DMS 273 treated with DMSO at 0.1 percent for 48 hours (cell line): ENCODE data around the gene MUC12.
"Not testable (repeated sequence)": the region's sequence is repeated elsewhere in the genome, so short reads cannot be mapped to it uniquely, and the experiment has no call there.

Experiments used
- DNase-seq: peaks from one replicate; lab custom pipeline; 2025; lab: John Stamatoyannopoulos, UW

MUC12 gene

DNA sequence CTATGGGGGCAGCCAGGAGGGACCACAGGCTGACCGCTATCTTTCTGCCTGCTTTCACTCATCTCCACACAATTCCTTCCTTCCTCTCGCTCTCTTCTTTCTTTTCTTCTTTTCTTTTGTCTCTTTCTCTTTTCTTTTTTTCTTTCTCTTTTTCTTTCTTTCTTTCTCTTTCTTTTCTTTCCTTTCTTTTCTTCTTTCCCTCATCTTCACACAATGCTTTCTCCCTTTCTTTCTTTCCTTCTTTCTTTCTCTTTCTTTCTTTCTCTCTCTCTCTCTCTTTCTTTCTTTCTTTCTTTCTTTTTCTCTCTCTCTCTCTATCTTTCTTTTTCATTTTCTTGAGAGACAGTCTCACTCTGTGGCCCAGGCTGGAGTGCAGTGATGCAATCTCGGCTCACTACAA lies 6.8 kb upstream of the MUC12 start:
- no peak for DNase-seq

GRCh38 chr7:100963386-100963785 lies 6.0 kb upstream of the MUC12 start:
- no peak for DNase-seq

DNA sequence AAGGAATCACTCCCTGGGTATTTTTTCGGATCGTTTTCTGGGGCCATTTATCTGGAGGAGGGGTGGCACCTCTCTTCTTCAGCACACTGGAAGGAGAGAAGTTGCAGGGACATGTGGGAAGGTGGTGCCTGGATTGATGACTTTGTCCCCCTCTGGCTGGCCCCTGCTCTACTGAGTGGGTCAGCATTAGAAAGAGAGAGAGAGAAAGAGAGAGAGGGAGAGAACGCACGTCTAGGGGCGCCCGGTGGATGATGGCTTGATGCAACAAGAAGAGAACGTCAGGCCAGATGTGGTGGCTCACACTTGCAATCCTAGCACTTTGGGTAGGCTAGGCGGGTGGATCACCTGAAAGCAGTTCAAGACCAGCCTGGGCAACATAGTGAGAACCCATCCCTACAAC lies 5.5 kb upstream of the MUC12 start:
- DNase-seq = no peak

GRCh38 chr7:100964630-100965029 lies 4.7 kb upstream of the MUC12 start:
- no peak for DNase-seq

GRCh38 chr7:100965045-100965722 lies 4.2 kb upstream of the MUC12 start:
- DNase-seq = no peak

DNA sequence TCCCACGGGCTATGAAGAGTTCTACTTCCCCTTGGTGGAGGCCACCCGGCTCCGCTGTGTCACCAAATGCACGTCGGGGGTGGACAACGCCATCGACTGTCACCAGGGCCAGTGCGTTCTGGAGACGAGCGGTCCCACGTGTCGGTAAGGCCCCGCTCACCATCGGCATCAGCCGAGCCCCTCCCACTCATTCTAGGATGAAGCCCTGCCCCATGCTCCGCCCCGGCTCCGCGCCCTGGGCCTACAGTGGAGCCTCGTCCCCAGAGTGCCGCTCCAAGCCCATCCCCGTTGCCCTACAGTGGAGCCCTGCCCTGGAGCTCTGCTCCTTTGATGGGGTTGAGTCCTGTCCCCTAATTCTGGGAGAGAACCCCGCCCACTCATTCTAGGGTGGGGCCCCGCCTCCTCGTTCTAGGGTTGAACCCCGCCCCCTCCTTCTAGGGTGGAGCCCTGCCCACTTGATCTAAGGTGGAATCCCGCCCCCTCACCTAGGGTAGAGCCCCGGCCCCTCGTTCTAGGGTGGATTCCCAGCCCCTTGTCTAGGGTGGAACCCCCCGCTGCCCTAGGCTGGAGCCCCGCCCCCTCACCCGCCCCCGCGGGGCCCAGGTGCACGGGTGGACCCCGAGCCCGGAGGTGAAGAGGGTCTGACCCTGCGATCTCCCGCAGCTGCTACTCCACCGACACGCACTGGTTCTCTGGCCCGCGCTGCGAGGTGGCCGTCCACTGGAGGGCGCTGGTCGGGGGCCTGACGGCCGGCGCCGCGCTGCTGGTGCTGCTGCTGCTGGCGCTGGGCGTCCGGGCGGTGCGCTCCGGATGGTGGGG lies 3.4 kb upstream of the MUC12 start:
- no peak for DNase-seq

- DNase-seq = no peak
Measured at GRCh38 chr7:100966542-100967291, 2.6 kb upstream of the MUC12 start.

DNA sequence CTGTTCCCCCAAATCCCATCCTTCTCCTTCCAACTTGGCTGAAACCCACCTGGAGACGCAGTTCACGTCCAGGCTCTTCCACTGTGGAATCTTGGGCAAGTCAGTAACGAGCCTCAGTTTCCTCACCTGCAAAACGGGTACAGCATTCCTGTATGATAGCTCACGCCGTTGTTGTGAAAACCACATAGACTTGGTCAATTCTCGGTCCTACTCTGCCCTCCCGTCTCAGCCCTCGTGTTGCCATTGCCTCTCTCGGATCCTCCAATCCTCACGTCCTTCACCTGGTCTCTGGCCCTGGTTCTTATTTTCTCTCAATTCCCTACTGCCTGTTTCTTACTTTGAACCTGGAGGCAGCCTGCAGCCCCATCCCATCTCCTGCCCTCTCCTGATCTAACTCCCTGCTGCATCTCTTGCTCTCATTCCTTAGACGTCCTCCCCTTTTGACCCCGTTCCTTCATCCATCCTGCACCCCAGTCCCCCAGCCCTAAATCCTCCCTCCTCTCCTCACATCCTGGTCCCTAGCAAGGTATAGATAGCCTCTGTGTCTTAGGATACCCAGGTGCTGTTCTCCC lies 2.0 kb upstream of the MUC12 start:
- no peak for DNase-seq

DNA sequence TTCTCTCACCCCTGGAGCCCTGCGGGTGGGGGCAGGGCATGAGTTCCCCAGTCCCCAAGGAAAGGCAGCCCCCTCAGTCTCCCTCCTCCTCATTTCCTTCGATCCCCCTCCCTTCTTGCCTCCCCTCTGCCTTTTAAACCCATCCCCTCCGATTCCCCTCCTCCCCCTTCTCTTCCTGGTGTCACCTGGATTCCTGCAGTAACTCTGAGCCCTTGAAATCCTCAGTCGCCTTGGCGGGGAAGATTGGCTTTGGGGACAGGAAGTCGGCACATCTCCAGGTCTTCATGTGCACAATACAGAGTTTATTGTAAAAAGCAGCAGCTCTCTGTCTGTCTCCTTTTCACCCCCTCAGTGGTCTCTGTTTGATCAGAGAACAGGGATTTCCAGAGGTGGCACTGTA lies 1.3 kb upstream of the MUC12 start:
- no peak for DNase-seq

- DNase-seq = no peak
Measured at GRCh38 chr7:100968650-100969049, 715 bp upstream of the MUC12 start.

DNA sequence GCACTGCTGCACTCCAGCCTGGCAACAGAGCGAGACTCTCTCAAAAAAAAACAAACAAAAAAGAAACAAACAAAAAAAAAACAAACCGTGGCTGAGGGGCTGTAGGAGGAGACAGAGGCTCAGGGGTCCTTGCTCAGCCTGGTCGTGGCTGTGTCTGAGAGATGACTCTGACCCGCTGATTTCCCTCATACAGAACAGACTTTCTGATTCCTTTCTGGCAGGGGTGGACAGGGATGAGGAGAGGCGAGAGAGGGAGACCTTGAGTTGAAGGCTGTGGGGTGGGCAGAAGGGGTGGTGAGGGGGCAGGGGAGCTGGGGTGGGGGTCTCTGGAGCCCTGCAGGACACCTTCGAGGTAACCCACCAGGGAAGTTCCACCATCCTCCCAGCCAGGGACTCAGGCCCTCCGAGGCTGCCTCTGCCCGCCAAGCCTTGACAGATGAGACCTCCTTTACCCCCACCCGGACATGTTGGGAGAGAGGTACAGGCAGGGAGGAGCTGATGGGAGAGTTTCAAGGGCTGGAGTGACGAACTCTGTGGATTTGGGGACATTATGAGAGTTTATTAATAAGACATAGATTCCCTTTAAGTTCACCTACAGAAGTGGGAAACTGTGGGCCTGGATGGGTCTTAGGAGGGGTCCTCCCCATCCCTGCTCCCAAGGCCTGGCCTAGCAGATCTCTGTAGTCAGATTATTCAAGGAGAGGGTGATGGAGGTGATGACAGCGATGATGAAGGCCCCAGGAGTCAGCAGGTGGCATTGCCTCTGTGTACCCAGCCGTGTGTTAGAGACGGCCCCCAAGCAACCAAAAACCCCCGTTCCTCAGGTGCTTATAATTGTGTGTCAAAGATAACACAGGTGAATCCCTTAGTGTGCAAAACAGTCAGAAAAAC lies 2.0 kb downstream of the MUC12 start:
- DNase-seq = no peak

- no peak for DNase-seq
Measured at GRCh38 chr7:100972002-100972347, 2.6 kb downstream of the MUC12 start.

DNA sequence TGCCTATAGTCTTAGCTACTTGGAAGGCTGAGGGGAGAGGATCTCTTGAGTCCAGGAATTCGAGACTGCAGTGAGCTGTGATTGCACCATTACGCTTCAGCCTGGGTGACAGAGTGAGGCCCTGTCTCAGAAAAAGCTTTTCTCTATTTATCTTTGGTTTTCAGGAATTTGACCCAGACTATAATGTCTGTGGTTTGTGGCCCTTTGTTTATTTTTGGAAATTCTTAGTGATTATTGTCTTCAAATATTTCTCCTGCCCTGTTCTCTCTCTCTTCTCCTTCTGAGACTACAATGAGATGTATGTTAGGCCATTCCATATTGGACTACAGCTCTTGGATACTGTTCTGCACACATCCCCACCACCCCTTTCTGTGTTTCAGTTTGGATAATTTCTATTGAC lies 4.7 kb downstream of the MUC12 start:
- no peak for DNase-seq

DNA sequence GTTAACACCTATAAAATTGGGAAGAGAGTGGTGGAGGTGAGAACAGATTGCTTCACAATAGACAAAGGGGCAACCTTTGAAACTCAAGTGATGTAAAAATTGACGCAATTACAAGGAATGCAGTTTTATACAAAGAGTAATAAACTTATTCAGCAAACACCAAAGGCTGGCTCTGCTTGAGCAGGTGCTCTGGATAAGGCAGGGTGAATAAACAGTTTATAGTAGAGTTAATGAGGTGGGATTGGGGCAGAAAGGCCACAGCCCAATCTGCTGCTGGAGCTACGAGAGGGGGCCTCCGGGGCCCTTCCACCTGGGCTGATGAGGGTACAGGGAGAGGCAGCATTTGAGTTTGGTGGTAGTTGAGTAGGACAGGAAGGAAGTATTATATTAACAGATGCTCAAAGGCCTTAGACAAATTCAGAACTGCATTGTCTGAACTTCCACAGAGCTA lies 6.0 kb downstream of the MUC12 start:
- DNase-seq = no peak

- no peak for DNase-seq
Measured at GRCh38 chr7:100978300-100978699, 8.9 kb downstream of the MUC12 start.

DNA sequence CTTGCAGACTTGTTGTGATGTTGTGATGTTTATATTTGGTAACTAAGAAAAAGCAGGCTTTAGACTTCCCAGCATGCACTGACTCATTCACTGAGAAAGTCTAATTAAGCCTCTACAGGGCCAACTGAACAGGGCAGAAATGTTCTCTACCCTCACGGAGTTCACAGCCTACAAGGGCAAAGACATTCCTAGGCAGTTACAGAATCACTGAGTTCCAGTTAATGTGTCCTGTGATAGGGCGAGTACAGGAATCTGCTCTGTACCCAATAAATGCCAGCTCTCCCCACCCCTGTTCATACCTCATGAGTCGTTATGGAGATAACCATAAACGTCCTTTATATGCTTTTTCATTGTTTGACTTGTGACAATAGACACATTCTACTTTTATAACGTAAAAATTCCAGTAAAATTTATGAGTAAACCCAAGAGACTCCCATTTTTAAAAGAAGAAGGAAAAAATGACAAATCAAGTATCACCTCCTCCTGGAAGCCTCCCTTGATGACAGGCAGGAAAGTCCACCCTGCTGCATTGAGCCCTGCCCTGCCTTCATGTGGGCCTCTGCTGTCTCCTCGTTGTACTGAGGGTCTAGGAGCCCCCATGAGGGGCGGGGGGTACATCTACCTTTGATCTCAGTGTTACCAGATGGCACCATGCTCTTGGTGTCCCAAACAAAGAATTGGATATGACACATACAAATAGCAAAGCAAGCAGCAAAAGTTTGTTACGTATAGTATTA lies 14.3 kb downstream of the MUC12 start:
- no peak for DNase-seq

DNA sequence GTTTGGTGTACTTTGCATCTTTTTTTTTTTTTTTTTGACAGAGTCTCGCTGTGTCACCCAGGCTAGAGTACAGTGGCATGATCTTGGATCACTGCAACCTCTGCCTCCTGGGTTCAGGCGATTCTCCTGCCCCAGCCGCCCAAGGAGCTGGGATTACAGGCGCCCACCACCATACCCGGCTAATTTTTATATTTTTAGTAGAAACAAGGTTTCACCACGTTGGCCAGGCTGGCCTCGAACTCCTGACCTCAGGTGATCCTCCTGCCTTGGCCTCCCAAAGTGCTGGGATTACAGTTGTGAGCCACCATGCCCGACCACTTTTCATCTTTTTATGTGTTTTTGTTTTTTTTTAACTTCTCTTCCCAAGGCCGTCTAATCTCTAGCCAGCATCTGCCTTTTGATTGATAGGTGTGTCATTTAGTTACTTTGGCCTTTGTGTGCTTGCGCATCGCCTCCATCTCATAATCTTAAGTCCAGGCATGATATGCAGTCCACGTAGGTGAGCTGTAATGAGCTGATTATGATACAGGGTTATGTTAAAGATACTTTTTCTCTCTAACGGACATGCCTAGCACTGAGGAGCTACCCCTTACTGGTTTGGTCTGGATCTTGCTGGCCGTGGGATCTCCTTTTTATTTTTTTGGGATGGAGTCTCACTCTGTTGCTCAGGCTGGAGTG lies 15.0 kb downstream of the MUC12 start:
- not testable (repeated sequence) for DNase-seq

- not testable (repeated sequence) for DNase-seq
Measured at GRCh38 chr7:100985033-100985797, 15.8 kb downstream of the MUC12 start.

DNA sequence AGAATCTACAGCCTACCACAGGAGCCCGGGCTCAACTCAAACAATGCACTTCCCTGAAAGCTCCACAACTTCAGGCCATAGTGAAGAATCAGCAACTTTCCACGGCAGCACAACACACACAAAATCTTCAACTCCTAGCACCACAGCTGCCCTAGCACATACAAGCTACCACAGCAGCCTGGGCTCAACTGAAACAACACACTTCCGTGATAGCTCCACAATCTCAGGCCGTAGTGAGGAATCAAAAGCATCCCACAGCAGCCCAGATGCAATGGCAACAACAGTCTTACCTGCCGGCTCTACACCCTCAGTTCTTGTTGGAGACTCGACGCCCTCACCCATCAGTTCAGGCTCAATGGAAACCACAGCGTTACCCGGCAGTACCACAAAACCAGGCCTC lies 22.3 kb downstream of the MUC12 start:
- no peak for DNase-seq
